ENCODE results near the gene TADA3. TPM values are rescaled to one million over a fixed set of nuclear protein-coding genes. Genes with fewer than 3 reads are reported as not detected.
A peak's percentile ranks its signal among the peaks of the same experiment; 100 is the strongest.

TADA3 gene
- total RNA-seq, 1 experiment from 2014 or later: 85.4 TPM

DNA sequence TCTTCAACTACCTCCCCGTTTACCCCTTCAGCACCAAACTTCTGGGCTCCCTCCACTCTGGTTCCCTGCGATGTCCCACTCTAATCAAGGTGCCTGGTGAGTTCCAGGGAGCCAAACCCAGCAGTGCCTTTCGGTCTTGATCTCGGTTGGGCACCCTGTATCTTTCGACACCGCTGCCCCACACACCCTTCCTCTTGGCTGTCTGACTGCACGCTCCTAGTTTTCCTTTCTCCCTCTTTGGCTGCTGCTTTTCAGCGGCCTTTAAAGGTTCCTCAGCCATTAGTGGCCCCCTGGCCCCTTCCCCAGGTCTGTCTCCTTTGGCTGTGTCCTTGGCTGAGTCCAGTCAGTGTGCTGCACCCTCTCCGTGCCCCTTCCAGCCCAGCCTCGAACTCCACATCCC is 18.6 kb upstream of the TADA3 start:
- H3K4me1 ChIP-seq (ENCODE audit: insufficient read depth, low read length): peaks cover 19% of the 10 kb centered on the region
- H3K9me3 ChIP-seq (ENCODE audit: low read length): no peaks in the 10 kb centered on the region
- TF ChIP-seq EZH2 (IDR thresholded peaks at IDR 0.05; ENCODE audit: low read length, unreplicated experiment) (no peak), EZH2phosphoT487 (IDR thresholded peaks at IDR 0.05; ENCODE audit: borderline replicate concordance, low read length) (no peak)
- TF ChIP-seq, protein P1, sequence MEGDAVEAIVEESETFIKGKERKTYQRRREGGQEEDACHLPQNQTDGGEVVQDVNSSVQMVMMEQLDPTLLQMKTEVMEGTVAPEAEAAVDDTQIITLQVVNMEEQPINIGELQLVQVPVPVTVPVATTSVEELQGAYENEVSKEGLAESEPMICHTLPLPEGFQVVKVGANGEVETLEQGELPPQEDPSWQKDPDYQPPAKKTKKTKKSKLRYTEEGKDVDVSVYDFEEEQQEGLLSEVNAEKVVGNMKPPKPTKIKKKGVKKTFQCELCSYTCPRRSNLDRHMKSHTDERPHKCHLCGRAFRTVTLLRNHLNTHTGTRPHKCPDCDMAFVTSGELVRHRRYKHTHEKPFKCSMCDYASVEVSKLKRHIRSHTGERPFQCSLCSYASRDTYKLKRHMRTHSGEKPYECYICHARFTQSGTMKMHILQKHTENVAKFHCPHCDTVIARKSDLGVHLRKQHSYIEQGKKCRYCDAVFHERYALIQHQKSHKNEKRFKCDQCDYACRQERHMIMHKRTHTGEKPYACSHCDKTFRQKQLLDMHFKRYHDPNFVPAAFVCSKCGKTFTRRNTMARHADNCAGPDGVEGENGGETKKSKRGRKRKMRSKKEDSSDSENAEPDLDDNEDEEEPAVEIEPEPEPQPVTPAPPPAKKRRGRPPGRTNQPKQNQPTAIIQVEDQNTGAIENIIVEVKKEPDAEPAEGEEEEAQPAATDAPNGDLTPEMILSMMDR (conservative IDR thresholded peaks at IDR 0.05; ENCODE audit: low read depth, low read length): no peak
- peaks cover 4% of the 10 kb centered on the region; the same call in 1 of the 2 replicates for H3K36me3 ChIP-seq (ENCODE audit: low read depth, low read length)
- no peaks in the 10 kb centered on the region for H3K27me3 ChIP-seq (ENCODE audit: low read length)
- DNase-seq (no peak), ATAC-seq (no peak)
- ChIA-PET POLR2A (ENCODE audit: unreplicated experiment) (interaction anchor here (0.6 kb wide), 1 partner anchor 1281 kb away, joined by 3 read pairs; no protein-coding TSS in a partner anchor), CTCF (no interaction called here)
- H2AFZ ChIP-seq (ENCODE audit: low read length): peak overlapping the region; percentile 88; the same call in 1 of the 2 replicates
- H3K4me2 ChIP-seq (ENCODE audit: low read length): peak overlapping the region; percentile 99
- no peak overlapping the region for H3K9ac ChIP-seq (ENCODE audit: low read length)
- no peak overlapping the region for H3K27ac ChIP-seq (ENCODE audit: low read length)
- no peaks in the 10 kb centered on the region for H3K79me2 ChIP-seq (ENCODE audit: low read length)
- H4K20me1 ChIP-seq (ENCODE audit: low read length): no peaks in the 10 kb centered on the region
- no peaks in the 10 kb centered on the region for H3K9me2 ChIP-seq (replicated peaks; ENCODE audit: low read length)
- intact Hi-C loops (cut with micrococcal nuclease): no loop called here
- H3F3A ChIP-seq (ENCODE audit: low read length, unreplicated experiment): peaks cover 8% of the 10 kb centered on the region
- no TSS peak for BruUV-seq (replicated peaks)
- peak overlapping the region; percentile 80 for H3K4me3 ChIP-seq (ENCODE audit: low read length)

DNA sequence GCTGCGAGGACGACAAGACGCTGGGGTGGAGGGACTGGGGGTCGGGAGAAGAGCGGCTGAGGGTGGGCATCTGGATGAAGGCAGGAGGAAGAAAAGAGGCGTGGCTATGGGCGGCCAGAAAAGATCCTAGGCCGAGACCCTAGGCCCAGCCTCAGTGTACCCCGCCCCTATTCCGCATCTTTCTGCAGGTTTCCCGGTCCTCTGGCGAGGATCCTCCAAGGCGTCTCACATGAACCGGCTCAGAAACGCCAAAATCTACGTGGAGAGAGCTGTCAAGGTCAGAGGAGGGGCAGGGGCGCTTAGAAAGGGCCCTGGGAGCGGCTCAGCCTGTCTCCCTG is 18.1 kb upstream of the TADA3 start:
- no peaks in the 10 kb centered on the region for H4K20me1 ChIP-seq (ENCODE audit: low read length)
- no peaks in the 10 kb centered on the region for H3K9me3 ChIP-seq (ENCODE audit: low read length)
- no peak for TF ChIP-seq EZH2 (IDR thresholded peaks at IDR 0.05; ENCODE audit: low read length, unreplicated experiment)
- TF ChIP-seq, protein P1 (conservative IDR thresholded peaks at IDR 0.05; ENCODE audit: low read depth, low read length): no peak
- TF ChIP-seq EZH2phosphoT487 (IDR thresholded peaks at IDR 0.05; ENCODE audit: borderline replicate concordance, low read length): no peak
- no peaks in the 10 kb centered on the region for H3K79me2 ChIP-seq (ENCODE audit: low read length)
- peaks cover 9% of the 10 kb centered on the region; the same call in 1 of the 2 replicates for H3K36me3 ChIP-seq (ENCODE audit: low read depth, low read length)
- ChIA-PET POLR2A (ENCODE audit: unreplicated experiment) (no interaction called here), CTCF (no interaction called here)
- BruUV-seq (replicated peaks): no TSS peak
- no peaks in the 10 kb centered on the region for H3K9me2 ChIP-seq (replicated peaks; ENCODE audit: low read length)
- intact Hi-C loops (cut with micrococcal nuclease): no loop called here
- peak overlapping the region; percentile 88 for H2AFZ ChIP-seq (ENCODE audit: low read length)
- no peak for DNase-seq
- no peak overlapping the region for H3K27ac ChIP-seq (ENCODE audit: low read length)
- peaks cover 19% of the 10 kb centered on the region for H3K4me1 ChIP-seq (ENCODE audit: insufficient read depth, low read length)
- H3K4me2 ChIP-seq (ENCODE audit: low read length): peak overlapping the region; percentile 99
- H3K4me3 ChIP-seq (ENCODE audit: low read length): peak overlapping the region; percentile 80
- ATAC-seq: peak; percentile 3
- peaks cover 8% of the 10 kb centered on the region for H3F3A ChIP-seq (ENCODE audit: low read length, unreplicated experiment)
- H3K27me3 ChIP-seq (ENCODE audit: low read length): no peaks in the 10 kb centered on the region
- H3K9ac ChIP-seq (ENCODE audit: low read length): peak overlapping the region; percentile 55

DNA sequence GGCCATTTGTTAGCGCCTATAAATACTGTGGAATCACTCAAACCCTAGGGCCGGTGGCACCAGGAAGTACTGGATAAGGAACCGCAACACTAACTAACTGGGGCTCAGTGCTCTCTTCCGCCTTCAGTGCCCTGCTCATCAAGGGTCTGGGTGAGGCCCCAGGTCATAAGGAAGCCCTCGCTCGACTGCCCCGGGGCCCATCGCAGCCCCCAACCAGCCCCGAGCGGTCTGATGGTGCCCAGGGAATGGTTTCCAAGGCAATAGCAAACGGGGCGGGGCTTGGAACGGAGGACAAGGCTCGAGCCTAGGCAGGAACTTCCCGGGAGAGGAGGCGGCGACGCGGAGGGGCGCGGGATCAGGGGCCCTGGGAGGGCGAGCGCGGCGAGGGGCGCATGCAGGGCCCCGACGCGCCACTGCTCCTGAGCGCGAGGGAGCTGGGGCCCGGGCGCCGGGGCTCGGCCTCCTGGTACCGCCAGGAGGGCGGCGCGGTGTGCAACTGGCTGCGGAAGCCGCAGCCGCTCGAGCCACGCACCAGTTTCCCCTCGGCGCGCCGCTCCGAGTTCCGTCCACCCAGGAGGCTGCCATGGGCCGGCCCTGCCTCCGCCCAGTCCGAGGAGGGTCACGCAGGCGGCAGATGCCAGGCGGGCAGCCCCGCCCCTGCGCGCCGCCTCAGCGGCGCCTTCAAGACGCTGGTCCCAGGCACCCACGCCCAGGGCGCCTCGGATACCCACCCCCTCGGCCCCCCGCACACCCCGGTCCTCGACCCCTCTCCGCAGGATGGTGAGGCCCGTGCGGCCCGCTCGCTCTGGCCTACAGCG is 17.6 kb upstream of the TADA3 start, which contains the start of gene TTLL3:
Gene TTLL3, plus strand, starts transcription at position 648 of the 818 bp plus-strand sequence. CDS start 400 bp downstream, outside the sequence.
- Histone ChIP-seq H3K27ac (ENCODE audit: low read length) (peak within 1 kb of the TSS; percentile 20), H3K4me2 (ENCODE audit: low read length) (peak within 1 kb of the TSS; percentile 99), H3K9me2 (replicated peaks; ENCODE audit: low read length) (no peaks in the 10 kb centered on the region), H3K4me1 (ENCODE audit: insufficient read depth, low read length) (peaks cover 19% of the 10 kb centered on the region), H3K27me3 (ENCODE audit: low read length) (no peaks in the 10 kb centered on the region), H3K9me3 (ENCODE audit: low read length) (no peaks in the 10 kb centered on the region), H3K9ac (ENCODE audit: low read length) (peak within 1 kb of the TSS; percentile 55), H4K20me1 (ENCODE audit: low read length) (no peaks in the 10 kb centered on the region), H3K79me2 (ENCODE audit: low read length) (no peaks in the 10 kb centered on the region), H3K36me3 (ENCODE audit: low read depth, low read length) (peaks cover 14% of the 10 kb centered on the region; the same call in 1 of the 2 replicates), H3F3A (ENCODE audit: low read length, unreplicated experiment) (peaks cover 8% of the 10 kb centered on the region), H2AFZ (ENCODE audit: low read length) (peak within 1 kb of the TSS; percentile 88), H3K4me3 (ENCODE audit: low read length) (peak within 1 kb of the TSS; percentile 80)
- intact Hi-C loops (cut with micrococcal nuclease): loop anchor here (2.0 kb wide), 1 partner anchor 93 kb away; no protein-coding TSS in a partner anchor
- TF ChIP-seq EZH2phosphoT487 (IDR thresholded peaks at IDR 0.05; ENCODE audit: borderline replicate concordance, low read length): no peak
- TF ChIP-seq, protein P1 (conservative IDR thresholded peaks at IDR 0.05; ENCODE audit: low read depth, low read length): no peak
- no peak for TF ChIP-seq EZH2 (IDR thresholded peaks at IDR 0.05; ENCODE audit: low read length, unreplicated experiment)
- POLR2A ChIA-PET (ENCODE audit: unreplicated experiment): no interaction called here
- BruUV-seq (replicated peaks): no TSS peak
- peak; percentile 60 for DNase-seq
- CTCF ChIA-PET: no interaction called here
- peak; percentile 80 for ATAC-seq

All from PC-3 (cell line).